ENCODE results near the gene SLC39A1.

DNA sequence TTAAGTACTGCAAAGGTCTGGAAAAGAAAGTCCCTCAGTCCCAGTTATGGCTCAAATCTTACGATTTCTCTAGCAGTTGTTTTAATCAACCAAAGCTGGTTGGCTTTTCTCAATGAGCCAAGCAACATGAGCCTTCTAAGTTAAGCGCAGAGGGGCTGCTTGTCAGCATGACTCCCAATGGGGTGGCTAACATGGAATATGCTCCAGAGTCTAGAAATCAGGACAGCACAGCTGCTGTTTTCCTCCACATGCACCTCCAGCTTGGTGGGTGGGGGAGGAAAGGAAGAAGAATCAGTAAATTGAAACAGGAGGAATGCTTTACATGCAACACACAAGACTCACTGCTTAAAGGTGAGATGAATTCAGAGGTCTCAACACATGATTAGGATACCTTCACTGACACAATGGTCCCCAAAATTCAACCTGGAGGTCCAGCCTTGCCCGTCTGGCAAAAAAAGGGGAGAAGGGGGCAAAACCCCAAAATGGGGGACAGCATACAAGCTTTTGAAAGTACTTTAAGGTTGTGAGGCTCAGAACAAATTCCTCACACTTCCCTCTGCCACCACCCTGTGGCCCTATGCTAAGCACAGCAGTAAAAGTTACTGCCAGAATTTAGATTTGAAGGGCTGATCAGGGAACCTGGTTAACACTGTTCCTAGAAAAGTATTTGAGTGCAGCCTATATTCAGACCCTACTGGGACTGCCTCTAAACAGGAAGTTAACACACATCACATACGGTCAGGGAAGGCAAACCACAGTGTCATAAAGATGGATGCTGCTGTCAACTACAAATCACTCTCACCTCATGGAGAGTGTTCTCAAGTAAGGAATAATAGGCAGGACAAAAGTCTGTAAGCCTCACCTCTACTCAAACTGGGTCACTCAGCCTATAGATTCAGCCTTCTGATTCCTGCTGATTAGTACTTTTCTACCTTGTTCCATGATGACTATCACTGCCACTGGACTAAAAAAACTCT, 43.2 kb downstream of the SLC39A1 start:
- TF ChIP-seq CTCF (IDR thresholded peaks at IDR 0.05): peak in 1 of 4 experiments; percentile 19
- no peak for TF ChIP-seq POLR2A (IDR thresholded peaks at IDR 0.05)
- TF ChIP-seq POLR2AphosphoS5 (IDR thresholded peaks at IDR 0.05): no peak
- no peak for TF ChIP-seq EP300 (IDR thresholded peaks at IDR 0.05)

Data from sigmoid colon (tissue), 4 donors.